Activated T-cell treated with anti-CD3 and anti-CD28 coated beads, Interleukin-2, amount 50 U/mL, for 1 hour (primary cell): ENCODE data around the gene ATF6B.

Experiments used
- DNase-seq: peaks from one replicate; pipeline ENCODE4 v3.0.0-alpha.2; 2020

The ATF6B gene

GRCh38 chr6:32129297-32130088 is 1.4 kb upstream of the ATF6B start:
- DNase-seq, result no peak

- no peak for DNase-seq
Measured at GRCh38 chr6:32128751-32129296, 778 bp upstream of the ATF6B start.

- no peak for DNase-seq
Measured at GRCh38 chr6:32127409-32127716, 683 bp downstream of the ATF6B start.

GRCh38 chr6:32126880-32127279 is 1.2 kb downstream of the ATF6B start:
- no peak for DNase-seq

GRCh38 chr6:32123681-32124080 is 4.4 kb downstream of the ATF6B start:
- no peak for DNase-seq

DNA sequence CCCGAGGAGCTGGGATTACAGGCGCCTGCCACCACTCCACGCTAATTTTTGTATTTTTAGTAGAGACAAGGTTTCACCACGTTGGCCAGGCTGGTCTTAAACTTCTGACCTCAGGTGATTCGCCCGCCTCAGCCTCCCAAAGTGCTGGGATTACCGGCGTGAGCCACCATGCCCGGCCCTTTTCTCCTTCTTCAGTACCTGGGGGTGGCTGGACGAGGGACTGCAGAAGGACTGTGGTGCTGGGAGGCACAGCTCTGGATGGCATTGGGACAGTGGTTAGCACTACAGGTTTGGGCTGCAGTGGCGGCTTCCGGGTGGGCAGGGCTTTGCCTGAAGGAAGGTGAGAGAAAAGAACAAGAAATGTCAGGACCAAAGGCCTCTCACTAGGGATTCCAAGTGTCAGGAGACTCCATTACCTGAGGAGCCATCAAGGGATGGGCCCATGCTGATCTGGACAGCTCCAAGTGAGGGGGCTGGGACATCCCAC is 7.4 kb downstream of the ATF6B start:
- DNase-seq, result no peak

- peak; percentile 75 for DNase-seq
Measured at GRCh38 chr6:32118782-32119628, 9.0 kb downstream of the ATF6B start.

GRCh38 chr6:32117461-32117860 is 10.6 kb downstream of the ATF6B start:
- no peak for DNase-seq

GRCh38 chr6:32116674-32117073 is 11.4 kb downstream of the ATF6B start:
- no peak for DNase-seq

GRCh38 chr6:32115623-32116022 is 12.4 kb downstream of the ATF6B start:
- DNase-seq, result no peak

GRCh38 chr6:32114796-32115195 is 13.2 kb downstream of the ATF6B start:
- DNase-seq, result no peak

- DNase-seq, result no peak
Measured at GRCh38 chr6:32113386-32114352, 14.4 kb downstream of the ATF6B start.

GRCh38 chr6:32112431-32112980 is 15.5 kb downstream of the ATF6B start:
- DNase-seq, result no peak

DNA sequence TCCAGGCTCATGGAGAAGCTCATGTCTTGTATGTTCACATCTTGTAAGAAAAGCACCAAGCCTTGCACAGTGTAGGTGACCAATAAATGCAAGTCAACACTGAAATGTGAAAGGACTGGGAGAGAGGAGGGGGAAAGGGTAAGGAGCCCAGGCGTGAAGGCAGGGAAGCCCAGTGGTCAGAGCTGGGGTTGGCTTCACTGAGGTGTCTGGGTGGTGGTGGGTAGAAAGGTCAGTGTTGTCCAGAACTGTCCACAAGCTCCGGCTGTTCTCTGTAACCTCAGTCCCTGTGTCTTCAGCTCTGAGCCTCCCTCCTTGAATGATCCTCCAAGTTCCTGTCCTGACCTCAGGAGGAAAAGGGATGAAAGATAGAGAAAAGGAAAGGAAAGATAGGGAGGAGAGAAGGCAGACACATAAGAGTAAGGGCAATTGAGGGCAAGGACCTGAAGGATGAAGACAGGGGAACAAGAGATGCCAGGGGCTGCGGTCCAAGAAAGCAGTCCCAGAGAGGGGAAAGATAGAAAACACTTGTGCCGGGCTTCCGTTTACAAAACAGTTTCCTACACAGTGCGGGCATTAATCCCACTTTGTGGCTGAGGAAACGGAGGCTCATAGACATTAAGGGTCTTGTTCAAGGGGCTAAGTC is 16.5 kb downstream of the ATF6B start:
- DNase-seq, result no peak

DNA sequence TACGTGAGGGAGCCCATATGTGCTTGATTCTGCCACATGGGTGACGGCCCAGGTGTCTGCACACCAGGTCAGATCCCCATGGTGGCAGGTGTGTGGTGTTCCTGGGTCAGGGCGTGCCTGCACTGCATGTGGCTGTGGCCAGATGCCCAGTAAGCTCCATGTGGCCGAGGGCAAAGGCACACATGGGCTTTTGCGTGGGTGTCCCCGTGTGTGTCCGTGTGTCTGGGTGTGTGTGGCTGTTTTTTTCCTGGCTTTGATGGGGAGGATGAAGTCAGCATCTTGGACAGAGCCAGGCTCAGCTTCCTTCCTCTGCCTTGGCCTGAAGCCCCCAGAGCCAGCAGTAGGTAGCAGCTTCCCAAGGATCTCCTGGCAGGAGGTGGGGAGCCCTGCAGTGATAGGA is 17.4 kb downstream of the ATF6B start:
- DNase-seq, result no peak

GRCh38 chr6:32109765-32110160 is 18.3 kb downstream of the ATF6B start:
- no peak for DNase-seq

GRCh38 chr6:32109114-32109764 is 18.8 kb downstream of the ATF6B start, which contains the start of gene TNXB:
Gene TNXB, minus strand, starts transcription at chr6:32109338. Its CDS starts 11,140 bp downstream, at chr6:32098198.
- DNase-seq, result no peak

DNA sequence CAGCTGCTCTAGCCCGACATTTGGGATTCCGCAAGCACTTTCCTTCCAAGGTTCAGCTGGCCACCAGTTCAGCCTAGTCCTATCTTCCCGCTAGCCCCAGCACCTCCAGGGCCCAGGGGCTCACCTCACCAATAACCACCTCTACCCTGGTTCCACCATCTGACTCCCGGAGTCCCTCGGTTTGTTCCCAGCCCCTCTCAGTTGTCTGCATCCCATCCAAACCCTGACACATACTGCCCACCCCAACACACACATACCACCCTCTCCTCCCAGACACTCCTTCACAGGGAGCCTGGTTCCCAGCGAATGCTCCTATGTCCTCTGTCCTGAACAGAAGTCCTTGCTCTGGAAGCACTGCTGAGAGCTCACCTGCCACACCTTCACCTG is 19.3 kb downstream of the ATF6B start:
- DNase-seq, result no peak

- DNase-seq, result no peak
Measured at GRCh38 chr6:32108094-32108627, 19.9 kb downstream of the ATF6B start.

GRCh38 chr6:32107406-32107805 is 20.6 kb downstream of the ATF6B start:
- DNase-seq, result no peak

DNA sequence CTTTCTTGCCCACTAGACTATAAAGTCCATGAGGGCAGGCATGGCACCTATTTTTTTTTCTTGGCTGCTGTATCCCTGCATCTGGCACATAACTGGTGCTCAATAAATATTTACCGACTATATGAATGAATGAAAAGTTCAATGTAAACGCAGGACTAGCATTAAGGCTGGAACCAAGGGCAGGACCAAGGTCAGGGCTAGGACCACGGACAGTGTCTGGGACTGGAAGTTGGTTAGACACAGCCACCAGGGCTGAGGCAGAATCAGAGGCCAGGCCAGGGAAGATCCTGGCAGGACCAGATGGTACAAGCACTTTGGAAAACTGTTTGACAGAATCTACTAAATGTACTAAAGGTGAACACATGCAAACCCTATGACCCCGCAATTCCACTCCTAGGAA is 22.6 kb downstream of the ATF6B start:
- no peak for DNase-seq
